H4 (cell line): Measurements from ENCODE around the gene SCNM1. TPM values are rescaled to one million over a fixed set of nuclear protein-coding genes. Genes with fewer than 3 reads are reported as not detected.
"Not testable (repeated sequence)": the region's sequence is repeated elsewhere in the genome, so short reads cannot be mapped to it uniquely, and the experiment has no call there.

Experiments used
- DNase-seq: peaks from one replicate; pipeline ENCODE4 v3.0.0-alpha.2; 2015; ENCODE audit warnings: low spot score
- total RNA-seq: library from RNA; depleted of rRNA; stranded (reverse); fragments of >200 nt; shearing (Covaris generic); gene quantifications from 2 replicates; pipeline ENCODE4 v1.2.3, GENCODE V29; 2014

Gene SCNM1
- total RNA-seq, 1 experiment from 2014 or later = 39.7 TPM

GRCh38 chr1:151146412-151147131 lies 19.4 kb upstream of the SCNM1 start, which contains the start of gene SEMA6C:
TSS of gene SEMA6C (minus strand) at chr1:151146631. CDS start at chr1:151142621, 4,010 bp downstream.
- DNase-seq = peak; percentile 75

GRCh38 chr1:151147132-151147503 lies 18.8 kb upstream of the SCNM1 start:
- no peak for DNase-seq

- DNase-seq = no peak
Observed at GRCh38 chr1:151147665-151148064, 18.3 kb upstream of the SCNM1 start.

- no peak for DNase-seq
Observed at GRCh38 chr1:151156515-151156819, 9.5 kb upstream of the SCNM1 start, which contains the start of gene TNFAIP8L2. TSS of gene TNFAIP8L2 (plus strand) at chr1:151156649. CDS start at chr1:151158698, 2,049 bp downstream.

- no peak for DNase-seq
Observed at GRCh38 chr1:151157067-151157531, 8.8 kb upstream of the SCNM1 start.

- DNase-seq = no peak
Observed at GRCh38 chr1:151158326-151158725, 7.6 kb upstream of the SCNM1 start.

- no peak for DNase-seq
Observed at GRCh38 chr1:151158751-151159251, 7.1 kb upstream of the SCNM1 start.

- DNase-seq = no peak
Observed at GRCh38 chr1:151159373-151159772, 6.6 kb upstream of the SCNM1 start.

- no peak for DNase-seq
Observed at GRCh38 chr1:151164732-151165280, 1.1 kb upstream of the SCNM1 start.

GRCh38 chr1:151165281-151165737 lies 635 bp upstream of the SCNM1 start:
- no peak for DNase-seq

- DNase-seq = no peak
Observed at GRCh38 chr1:151166505-151166956, 587 bp downstream of the SCNM1 start.

GRCh38 chr1:151167116-151167515 lies 1.2 kb downstream of the SCNM1 start:
- DNase-seq = no peak

GRCh38 chr1:151171190-151171589 lies 5.2 kb downstream of the SCNM1 start:
- DNase-seq = no peak

GRCh38 chr1:151175041-151175741 lies 9.2 kb downstream of the SCNM1 start:
- DNase-seq = no peak

- DNase-seq = no peak
Observed at GRCh38 chr1:151175863-151176262, 9.9 kb downstream of the SCNM1 start, which contains the start of gene TMOD4. TSS of gene TMOD4 (minus strand) at chr1:151175981. CDS start at chr1:151174875, 1,106 bp downstream.

- no peak for DNase-seq
Observed at GRCh38 chr1:151176514-151177045, 10.6 kb downstream of the SCNM1 start.

- DNase-seq = no peak
Observed at GRCh38 chr1:151184211-151184610, 18.3 kb downstream of the SCNM1 start.

- DNase-seq = no peak
Observed at GRCh38 chr1:151187205-151187604, 21.3 kb downstream of the SCNM1 start.

- not testable (repeated sequence) for DNase-seq
Observed at GRCh38 chr1:151188667-151189066, 22.7 kb downstream of the SCNM1 start.

- peak; percentile 88 for DNase-seq
Observed at GRCh38 chr1:151189637-151190445, 23.9 kb downstream of the SCNM1 start, which contains the start of gene VPS72. TSS of gene VPS72 (minus strand) at chr1:151190197. CDS start at chr1:151190121, 76 bp downstream.

GRCh38 chr1:151192047-151192446 lies 26.1 kb downstream of the SCNM1 start:
- DNase-seq = no peak
